Measurements from ENCODE around the gene GOLIM4.
"Not testable (repeated sequence)": the region's sequence is repeated elsewhere in the genome, so short reads cannot be mapped to it uniquely, and the experiment has no call there.

The GOLIM4 gene

DNA sequence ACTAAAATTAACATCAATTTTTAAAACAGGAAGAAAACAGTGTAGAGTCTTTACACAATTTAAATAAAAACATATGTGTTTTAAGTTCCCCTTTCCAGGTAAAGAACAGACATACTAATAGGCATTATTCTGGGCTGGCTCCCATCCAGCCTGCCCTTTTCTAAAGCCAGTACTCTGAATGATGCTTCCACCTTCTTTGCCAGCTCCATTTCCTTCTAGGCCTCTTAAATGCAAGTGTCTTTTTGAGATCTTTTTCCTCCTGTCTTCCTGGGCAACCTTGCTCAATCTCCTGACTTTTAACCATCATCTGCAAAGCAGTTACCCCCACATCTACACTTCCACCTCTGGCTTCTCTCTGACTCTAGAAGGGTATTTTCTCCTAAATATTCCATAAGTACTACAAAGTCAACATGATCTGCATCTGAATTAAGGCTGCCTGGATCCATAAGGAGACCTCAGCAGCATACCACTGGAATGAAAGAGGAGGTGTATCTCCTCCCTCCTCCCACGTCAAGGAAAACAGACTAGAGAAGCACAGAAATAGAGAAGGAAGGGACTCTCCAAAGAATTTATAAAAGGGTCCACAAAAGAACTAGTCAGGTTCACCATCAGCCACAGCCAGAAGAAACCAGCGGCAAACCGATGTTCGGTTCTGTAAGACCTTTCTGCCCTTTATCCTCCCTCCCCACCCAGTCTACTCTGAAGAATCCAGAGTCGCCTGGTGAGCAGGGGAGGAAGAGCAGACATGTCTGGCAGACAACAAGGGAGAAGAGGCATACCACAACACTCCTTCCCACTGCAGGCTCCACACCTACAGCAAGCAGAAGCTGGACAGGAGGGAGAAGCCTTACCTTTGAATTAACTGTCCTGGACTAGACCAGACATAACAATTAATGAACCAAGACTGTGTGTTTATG is 47.1 kb downstream of the GOLIM4 start:
- no peak for DNase-seq (ENCODE audit: low spot score)

DNA sequence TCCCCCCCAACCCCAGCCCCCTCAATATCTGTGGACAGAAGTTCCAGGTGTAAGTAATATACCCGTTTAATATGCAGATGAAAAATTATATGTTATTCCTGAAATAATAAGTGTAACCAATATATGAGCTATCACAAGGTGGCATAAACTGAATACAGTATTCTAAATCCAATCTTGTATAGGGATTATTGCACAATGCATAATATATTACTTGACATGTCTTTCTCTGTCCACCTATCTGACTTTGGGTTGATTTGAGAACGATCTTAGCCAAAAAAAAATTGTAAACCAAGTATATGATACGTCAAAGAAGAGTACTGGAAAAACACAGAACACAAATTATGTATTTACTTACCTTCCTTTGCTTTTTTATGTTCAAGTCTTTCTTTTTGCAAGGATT is 47.8 kb downstream of the GOLIM4 start:
- DNase-seq (ENCODE audit: low spot score) = no peak

DNA sequence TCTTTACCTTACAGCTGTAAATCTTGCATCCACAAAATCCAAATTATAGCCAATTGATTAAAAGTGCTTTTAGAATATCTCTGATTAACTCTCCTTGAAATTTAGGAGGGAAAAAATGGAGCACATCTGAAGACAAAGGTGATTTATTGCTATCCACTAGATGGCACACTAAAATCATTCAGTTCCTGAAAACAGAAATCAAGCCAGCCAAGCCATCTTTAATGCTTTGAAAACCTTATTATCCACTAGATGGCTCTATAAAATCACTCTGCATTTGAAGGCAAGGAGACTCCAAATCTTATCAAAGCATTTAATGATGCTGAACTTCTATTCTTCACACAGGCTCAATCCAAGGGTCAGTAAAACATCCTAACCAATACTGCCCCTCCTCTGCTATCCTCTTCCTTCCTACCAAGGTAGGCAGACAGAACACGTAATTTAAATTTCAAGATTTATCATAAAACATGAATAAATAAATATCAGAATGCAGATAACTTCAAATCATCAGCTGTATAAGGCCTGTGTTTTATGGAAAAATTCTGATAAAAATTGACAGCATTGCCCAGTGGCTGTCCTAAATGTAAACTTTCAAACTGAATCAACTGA is 48.4 kb downstream of the GOLIM4 start:
- peak; percentile 90 for DNase-seq (ENCODE audit: low spot score)

GRCh38 chr3:168044049-168044448 is 51.7 kb downstream of the GOLIM4 start:
- no peak for DNase-seq (ENCODE audit: low spot score)

- peak; percentile 83 for DNase-seq (ENCODE audit: low spot score)
Measured at GRCh38 chr3:168040607-168041208, 55.0 kb downstream of the GOLIM4 start.

GRCh38 chr3:168037020-168037419 is 58.7 kb downstream of the GOLIM4 start:
- DNase-seq (ENCODE audit: low spot score) = no peak

DNA sequence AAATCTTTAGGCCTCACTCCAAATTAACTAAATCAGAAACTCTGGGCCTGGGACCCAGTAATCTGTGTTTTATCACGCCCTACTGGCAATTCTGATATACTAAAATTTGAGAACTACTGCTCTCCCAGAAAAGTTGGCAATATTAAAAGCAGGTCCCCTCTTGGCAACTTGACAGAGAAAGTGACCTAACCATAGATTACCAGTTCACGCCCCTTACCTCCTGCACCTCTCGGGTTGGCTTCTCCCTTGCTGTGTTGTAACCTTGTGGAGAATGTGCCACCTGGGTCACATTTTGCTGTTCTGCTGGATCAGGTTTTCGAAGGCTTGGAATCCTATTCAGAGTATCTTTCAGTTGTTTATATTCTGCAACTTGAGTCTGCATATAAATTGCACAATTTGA is 59.1 kb downstream of the GOLIM4 start:
- DNase-seq (ENCODE audit: low spot score) = no peak

DNA sequence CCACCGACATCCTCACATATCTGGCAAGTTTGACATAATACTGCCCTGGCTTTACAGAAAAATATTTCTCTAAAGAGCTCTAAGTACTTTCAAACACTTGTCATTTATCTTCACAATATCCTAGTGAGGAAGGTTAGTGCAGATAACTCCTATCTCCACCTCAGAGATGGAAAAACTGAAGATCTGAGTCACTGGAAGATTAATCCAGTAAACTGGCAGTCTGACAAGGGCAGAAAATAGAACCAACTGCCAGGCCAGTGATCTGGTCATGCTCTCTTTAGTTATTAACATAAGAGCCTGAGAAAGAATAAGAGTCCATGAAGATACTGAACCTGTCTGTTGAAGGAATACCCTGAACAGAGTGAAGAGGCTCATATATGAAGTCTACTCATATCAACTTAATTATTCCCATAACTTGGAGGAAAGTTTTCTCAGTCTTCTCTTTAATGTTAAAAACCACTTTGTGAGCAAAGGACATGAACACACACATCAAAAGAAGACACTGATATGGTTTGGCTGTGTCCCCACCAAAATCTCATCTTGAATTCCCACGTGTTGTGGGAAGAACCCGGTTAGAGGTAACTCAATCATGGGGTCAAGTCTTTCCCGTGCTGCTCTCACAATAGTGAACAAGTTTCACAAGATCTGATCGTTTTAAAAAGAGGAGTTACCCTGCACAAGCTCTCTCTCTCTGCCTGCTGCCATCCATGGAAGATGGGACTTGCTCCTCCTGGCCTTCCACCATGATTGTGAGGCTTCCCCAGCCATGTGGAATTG is 61.4 kb downstream of the GOLIM4 start:
- no peak for DNase-seq (ENCODE audit: low spot score)

DNA sequence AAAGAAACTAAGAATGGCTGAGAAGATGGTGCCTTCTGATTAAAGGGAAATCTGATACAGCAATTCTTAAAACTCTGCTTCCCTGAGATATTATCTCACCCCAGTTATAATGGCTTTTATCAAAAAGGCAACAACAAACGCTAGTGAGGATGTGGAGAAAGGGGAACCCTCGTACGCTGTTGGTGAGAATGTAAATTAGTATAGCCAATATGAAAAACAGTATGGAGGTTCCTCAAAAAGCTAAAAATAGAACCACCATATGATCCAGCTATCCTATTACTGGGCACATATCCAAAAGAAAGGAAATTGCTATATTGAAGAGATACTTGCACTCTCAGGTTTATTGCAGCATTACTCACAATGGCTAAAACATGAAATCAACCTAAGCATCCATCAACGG is 65.1 kb downstream of the GOLIM4 start:
- no peak for DNase-seq (ENCODE audit: low spot score)

DNA sequence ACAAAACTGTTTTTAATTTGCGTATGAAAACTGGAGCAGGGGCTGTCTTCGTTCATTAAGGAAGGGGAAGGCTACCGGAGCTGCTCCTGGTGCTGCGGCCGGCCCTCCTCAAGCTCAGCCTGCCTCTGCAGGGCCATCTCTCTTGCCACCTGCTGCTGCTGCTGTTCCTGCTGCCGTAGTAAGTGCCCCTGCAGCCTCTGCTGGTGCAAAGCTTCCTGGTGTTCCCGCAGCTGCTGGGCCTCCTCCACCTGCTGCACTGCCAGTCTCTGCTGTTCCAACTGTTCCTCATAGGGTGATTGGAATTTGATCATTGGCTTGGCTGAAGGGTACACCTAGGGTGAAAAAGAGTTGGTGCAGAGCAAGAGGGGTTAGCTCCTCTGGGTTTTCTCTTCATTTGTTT is 66.0 kb downstream of the GOLIM4 start:
- no peak for DNase-seq (ENCODE audit: low spot score)

- no peak for DNase-seq (ENCODE audit: low spot score)
Measured at GRCh38 chr3:168028086-168028485, 67.6 kb downstream of the GOLIM4 start.

GRCh38 chr3:168026764-168027163 is 69.0 kb downstream of the GOLIM4 start:
- DNase-seq (ENCODE audit: low spot score) = no peak

DNA sequence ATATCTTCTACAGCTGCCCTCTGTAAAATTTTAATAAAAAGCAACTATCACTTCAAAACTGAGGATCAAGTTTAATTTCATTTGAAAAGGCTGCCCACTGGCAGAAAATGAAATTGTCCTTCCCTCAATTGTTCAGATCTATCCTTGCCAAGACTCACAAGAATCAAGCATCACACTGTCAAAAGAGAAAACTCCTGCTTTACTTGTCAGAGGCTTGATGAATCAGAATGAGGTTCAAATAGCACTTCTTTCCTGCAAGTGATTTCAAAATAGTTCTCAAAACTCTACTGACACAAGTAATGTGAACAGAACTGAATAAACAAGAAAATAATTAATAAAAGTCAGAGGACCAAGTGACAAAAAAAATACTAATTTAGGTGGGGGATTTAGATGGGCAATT is 70.6 kb downstream of the GOLIM4 start:
- no peak for DNase-seq (ENCODE audit: low spot score)

DNA sequence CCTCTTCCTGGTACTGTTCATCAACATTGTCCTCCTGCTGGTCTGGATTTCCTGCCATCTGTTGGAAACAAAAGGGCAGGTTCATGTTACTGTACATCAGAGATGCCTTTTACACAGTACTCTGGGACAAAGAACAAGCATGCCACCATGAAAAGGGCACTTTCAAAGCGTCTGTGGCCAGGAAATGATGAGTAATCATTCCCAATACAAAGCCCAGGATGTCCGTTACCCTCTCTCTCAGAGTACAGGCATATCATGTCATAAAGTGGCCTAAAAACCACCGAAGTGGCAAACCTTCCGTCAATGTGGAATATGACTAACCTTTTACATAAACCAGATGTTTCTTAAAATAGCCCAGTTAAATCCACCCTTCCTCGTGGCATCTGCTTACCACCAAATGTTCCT is 71.2 kb downstream of the GOLIM4 start:
- DNase-seq (ENCODE audit: low spot score) = peak; percentile 97

- no peak for DNase-seq (ENCODE audit: low spot score)
Measured at GRCh38 chr3:168021737-168022450, 73.8 kb downstream of the GOLIM4 start.

- not testable (repeated sequence) for DNase-seq (ENCODE audit: low spot score)
Measured at GRCh38 chr3:168011280-168011679, 84.4 kb downstream of the GOLIM4 start.

DNA sequence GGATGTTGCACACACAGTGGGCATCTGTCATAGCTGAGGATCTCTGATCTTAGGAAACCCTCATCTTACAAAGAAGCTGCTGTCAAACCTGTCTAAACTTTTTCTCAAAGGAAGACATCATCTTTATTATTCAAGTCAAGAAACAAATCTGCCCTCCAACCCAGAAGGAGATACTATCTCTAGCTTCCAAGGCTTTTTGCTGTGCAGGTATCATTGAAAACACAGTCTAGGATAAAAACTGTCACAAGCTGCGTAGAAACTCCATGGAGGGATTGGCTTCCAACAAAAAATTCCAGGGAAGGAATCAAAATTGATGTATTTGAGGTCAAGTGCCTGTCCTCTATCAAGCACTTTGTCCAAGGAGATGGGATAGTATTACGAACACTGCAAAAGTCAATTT is 89.1 kb downstream of the GOLIM4 start:
- no peak for DNase-seq (ENCODE audit: low spot score)

DNA sequence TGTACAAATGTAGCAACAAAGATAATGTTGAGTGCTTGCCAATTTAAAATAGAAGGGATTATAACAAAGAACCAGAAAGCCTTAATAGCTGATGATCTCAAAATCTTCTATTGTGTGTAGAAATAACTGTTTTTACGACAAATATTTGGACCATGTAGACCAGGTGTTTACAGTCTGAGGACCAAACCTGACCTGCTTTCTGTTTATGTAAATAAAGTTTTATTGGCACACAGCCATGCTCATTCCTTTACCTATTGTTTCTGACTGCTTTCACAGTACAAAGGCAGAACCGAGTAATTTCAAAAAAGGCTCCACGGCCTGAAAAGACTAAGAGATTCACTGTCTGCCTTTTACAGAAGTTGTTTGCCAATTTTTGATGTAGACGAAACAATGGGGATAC is 91.8 kb downstream of the GOLIM4 start:
- no peak for DNase-seq (ENCODE audit: low spot score)

GRCh38 chr3:168002786-168003368 is 92.8 kb downstream of the GOLIM4 start:
- DNase-seq (ENCODE audit: low spot score) = peak; percentile 50

GRCh38 chr3:168001244-168001643 is 94.5 kb downstream of the GOLIM4 start:
- no peak for DNase-seq (ENCODE audit: low spot score)

- no peak for DNase-seq (ENCODE audit: low spot score)
Measured at GRCh38 chr3:167998253-167998652, 97.5 kb downstream of the GOLIM4 start.
